Fibroblast of the aortic adventitia (primary cell): ENCODE results near the gene LRP2. TPM values are rescaled to one million over a fixed set of nuclear protein-coding genes. Genes with fewer than 3 reads are reported as not detected.

ENCODE experiments used
- DNase-seq: peaks from one replicate; pipeline ENCODE4 v3.0.0-alpha.2; 2010; ENCODE audit warnings: low read depth
- H3K4me3 ChIP-seq: 2 replicates; pipeline ENCODE4 v1.5.1; 2011; ENCODE audit warnings: low read depth, mild to moderate bottlenecking, control low read depth, low read length, moderate library complexity
- total RNA-seq: library from RNA; depleted of rRNA; stranded (reverse); fragments of >200 nt; gene quantifications from 2 replicates; pipeline ENCODE4 v1.2.3, GENCODE V29; 2012; ENCODE audit warnings: low replicate concordance
- TF ChIP-seq, protein P1 (sequence below): IDR thresholded peaks from 2 replicates; pipeline ENCODE4 v1.5.1; 2011; ENCODE audit warnings: mild to moderate bottlenecking, low read length, control low read depth, inconsistent platforms; ENCODE audit not compliant: insufficient read depth

The LRP2 gene
- total RNA-seq, 1 donor: not detected

- H3K4me3 ChIP-seq: no peak overlapping the region
- TF ChIP-seq, protein P1, sequence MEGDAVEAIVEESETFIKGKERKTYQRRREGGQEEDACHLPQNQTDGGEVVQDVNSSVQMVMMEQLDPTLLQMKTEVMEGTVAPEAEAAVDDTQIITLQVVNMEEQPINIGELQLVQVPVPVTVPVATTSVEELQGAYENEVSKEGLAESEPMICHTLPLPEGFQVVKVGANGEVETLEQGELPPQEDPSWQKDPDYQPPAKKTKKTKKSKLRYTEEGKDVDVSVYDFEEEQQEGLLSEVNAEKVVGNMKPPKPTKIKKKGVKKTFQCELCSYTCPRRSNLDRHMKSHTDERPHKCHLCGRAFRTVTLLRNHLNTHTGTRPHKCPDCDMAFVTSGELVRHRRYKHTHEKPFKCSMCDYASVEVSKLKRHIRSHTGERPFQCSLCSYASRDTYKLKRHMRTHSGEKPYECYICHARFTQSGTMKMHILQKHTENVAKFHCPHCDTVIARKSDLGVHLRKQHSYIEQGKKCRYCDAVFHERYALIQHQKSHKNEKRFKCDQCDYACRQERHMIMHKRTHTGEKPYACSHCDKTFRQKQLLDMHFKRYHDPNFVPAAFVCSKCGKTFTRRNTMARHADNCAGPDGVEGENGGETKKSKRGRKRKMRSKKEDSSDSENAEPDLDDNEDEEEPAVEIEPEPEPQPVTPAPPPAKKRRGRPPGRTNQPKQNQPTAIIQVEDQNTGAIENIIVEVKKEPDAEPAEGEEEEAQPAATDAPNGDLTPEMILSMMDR: peak; percentile 80
- DNase-seq: peak; percentile 67
These were observed 230.5 kb downstream of the LRP2 start for GRCh38 chr2:169131587-169132512.

- no peak for DNase-seq
- H3K4me3 ChIP-seq: no peak overlapping the region
- TF ChIP-seq, protein P1: no peak
These were observed 232.6 kb downstream of the LRP2 start for GRCh38 chr2:169129703-169130243.

- TF ChIP-seq, protein P1: no peak
- peak; percentile 4 for DNase-seq
- H3K4me3 ChIP-seq: no peak overlapping the region
These were observed 242.5 kb downstream of the LRP2 start for GRCh38 chr2:169119851-169120250.

DNA sequence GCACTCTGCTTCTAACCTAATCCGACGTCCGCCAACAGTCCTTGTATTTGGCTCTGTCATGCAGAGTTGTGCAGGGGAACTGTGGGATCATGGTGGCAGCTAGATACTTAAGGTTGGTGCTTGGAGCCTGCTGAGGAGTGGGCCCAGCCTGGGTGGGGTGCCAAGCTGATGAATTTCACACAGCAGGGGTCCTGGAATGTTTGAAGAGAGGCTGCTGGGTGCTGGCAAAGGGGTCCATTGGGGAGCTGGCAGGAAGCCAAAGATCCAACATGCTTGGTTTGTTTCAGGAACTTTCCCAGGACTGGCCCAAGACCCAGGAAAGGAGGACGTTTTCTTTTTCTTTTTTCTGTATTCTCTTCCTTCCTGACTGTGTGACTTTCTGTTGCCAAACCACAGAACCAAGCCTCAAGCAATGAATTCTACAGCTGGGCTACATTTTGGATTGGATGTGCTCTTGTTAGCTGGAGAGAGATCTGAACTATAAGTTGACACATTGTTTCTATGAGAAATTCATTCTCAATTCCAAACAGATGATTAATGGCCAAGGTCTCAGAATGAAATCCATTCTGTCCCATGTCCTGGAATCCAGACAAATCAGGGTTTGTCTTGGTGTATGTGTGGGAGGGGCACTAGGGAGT is 243.1 kb downstream of the LRP2 start:
- TF ChIP-seq, protein P1: no peak
- DNase-seq: peak; percentile 8
- H3K4me3 ChIP-seq: no peak overlapping the region

DNA sequence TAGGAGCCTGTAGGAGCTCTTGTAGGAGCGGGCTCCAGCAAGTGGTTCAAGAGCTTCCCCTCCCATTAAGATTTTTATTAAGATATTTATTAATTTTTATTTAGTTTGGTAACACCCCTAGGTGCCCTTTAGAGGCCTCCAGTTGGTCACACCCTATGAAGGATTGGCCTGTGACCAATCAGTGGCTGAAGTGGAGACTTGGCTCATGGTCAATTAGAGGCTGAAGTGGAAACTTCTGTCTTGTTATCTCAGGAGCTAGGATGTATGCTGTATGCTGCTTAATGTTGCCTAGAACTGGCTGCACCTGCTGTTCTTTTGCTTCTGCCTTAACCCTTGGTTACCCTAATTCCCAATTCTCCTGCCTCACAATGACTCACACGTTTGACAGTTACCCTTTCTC is 244.3 kb downstream of the LRP2 start:
- DNase-seq: no peak
- H3K4me3 ChIP-seq: no peak overlapping the region
- TF ChIP-seq, protein P1: no peak

- no peak for DNase-seq
- no peak overlapping the region for H3K4me3 ChIP-seq
- TF ChIP-seq, protein P1: no peak
These were observed 245.3 kb downstream of the LRP2 start for GRCh38 chr2:169116993-169117392.
